Spleen (tissue), 11 donors: Measurements from ENCODE around the gene WDR17. TPM values are rescaled to one million over a fixed set of nuclear protein-coding genes. Genes with fewer than 3 reads are reported as not detected.

Source experiments
- DNase-seq: peaks from one replicate; pipeline ENCODE4 v3.0.0-alpha.2; 2020
- H3K27ac ChIP-seq, 8 donors: fragments of 200-600 bp; sonication (generic) in 7 of 8; 1 replicate in 4 of 8; 2 replicates in 4 of 8; pipeline versions ENCODE4 v1.5.0 to v1.8.0; 2016 to 2021; ENCODE audit warnings: inconsistent platforms in 4 of 8, mild to moderate bottlenecking in 4 of 8, moderate library complexity in 1 of 8
- H3K27me3 ChIP-seq, 7 donors: fragments of 200-600 bp; sonication (generic) in 6 of 7; replicated peaks in 1 of 7; 1 replicate in 4 of 7; 2 replicates in 3 of 7; pipeline versions ENCODE4 v1.5.0 to v1.8.0; 2016 to 2021; ENCODE audit warnings: inconsistent platforms in 3 of 7, mild to moderate bottlenecking in 1 of 7
- H3K36me3 ChIP-seq, 6 donors: fragments of 200-600 bp; sonication (generic) in 5 of 6; 1 replicate in 4 of 6; 2 replicates in 2 of 6; pipeline versions ENCODE4 v1.5.0 to v1.8.0; 2016 to 2021; ENCODE audit warnings: inconsistent platforms in 2 of 6
- H3K4me1 ChIP-seq, 6 donors: fragments of 200-600 bp; sonication (generic) in 5 of 6; 1 replicate in 3 of 6; 2 replicates in 3 of 6; pipeline versions ENCODE4 v1.5.0 to v1.8.0; 2016 to 2021; ENCODE audit warnings: inconsistent platforms in 3 of 6
- H3K4me3 ChIP-seq, 8 donors: fragments of 200-600 bp; sonication (generic) in 7 of 8; 1 replicate in 4 of 8; 2 replicates in 4 of 8; pipeline versions ENCODE4 v1.5.0 to v1.8.0; 2016 to 2021; ENCODE audit warnings: inconsistent platforms in 4 of 8, mild to moderate bottlenecking in 4 of 8, moderate library complexity in 2 of 8
- H3K9me3 ChIP-seq, 8 donors: fragments of 200-600 bp; sonication (generic) in 7 of 8; 1 replicate in 4 of 8; 2 replicates in 4 of 8; pipeline versions ENCODE4 v1.5.0 to v1.8.0; 2016 to 2021; ENCODE audit warnings: inconsistent platforms in 4 of 8
- POLR2A ChIP-seq, 3 donors: fragments of 450-650 bp; IDR thresholded peaks; one replicate each; pipeline ENCODE4 v1.5.1; 2017; ENCODE audit warnings: antibody characterized with exemption in 3 of 3, mild to moderate bottlenecking in 1 of 3
- POLR2AphosphoS5 ChIP-seq, 3 donors: sonication (generic); formaldehyde crosslinking; IDR thresholded peaks; one replicate each; pipeline ENCODE4 v1.5.1; 2017; ENCODE audit warnings: antibody characterized with exemption in 3 of 3
- WGBS, 5 donors: extraction: QIAGEN DNeasy Blood & Tissue Kit in 3 of 5; methylation state at CpG; one replicate each; pipeline versions ENCODE4 v1.1.5 to v1.1.7; 2013 to 2018; 5-methylcytosine and 5-hydroxymethylcytosine counted together
- intact Hi-C: fragments of 100-400 bp; cut with DNase I; formaldehyde crosslinking; loops from one replicate; pipeline ENCODE4 v1.15.0; 2023; ENCODE audit warnings: low total_unique reads
- polyA plus RNA-seq, 3 donors: library from polyadenylated mRNA; stranded (reverse); fragments of 200-250 nt; gene quantifications; one replicate each; pipeline ENCODE4 v1.2.1, GENCODE V29; 2013
- total RNA-seq, 7 donors: library from RNA; depleted of rRNA in 3 of 7; stranded (reverse); fragments of >200 nt in 3 of 7; fragmentation: NEBNext Ultra II Directional in 4 of 7; extraction: Animal tissue kit (Norgen Biotek cat#: 25700) in 4 of 7; gene quantifications; one replicate each; pipeline versions ENCODE4 v1.1.0 to v1.2.1, GENCODE V29; 2016 to 2021
- TF ChIP-seq, protein P1 (sequence below), 11 experiments: fragments of 200-600 bp in 7 of 11; fragments of 450-650 bp in 4 of 11; sonication (generic) in 4 of 11; IDR thresholded peaks in 8 of 11; conservative IDR thresholded peaks in 3 of 11; 1 replicate in 7 of 11; 2 replicates in 4 of 11; pipeline versions ENCODE4 v1.4.0 to v1.8.0; 2016 to 2021; ENCODE audit warnings: antibody characterized with exemption in 11 of 11, inconsistent platforms in 4 of 11, mild to moderate bottlenecking in 1 of 11
- donor health status: healthy with polysubstance abuse.
- donor health status: DM: no; HTN: no; CAD: no; lungs with moderate emphysema.
- donor health status: DM: no; HTN: no; CAD: no.
- donor health status: Bipolar disorder and iron deficiency.
- donor health status: healthy.
- donor health status: DM: no; HTN: no; CAD: no.
- donor health status: DM: yes; HTN: yes; CAD: no.

WDR17 gene
- total and polyA plus RNA-seq, 10 donors = 0.55 to 4.7 (median 2.2) TPM

DNA sequence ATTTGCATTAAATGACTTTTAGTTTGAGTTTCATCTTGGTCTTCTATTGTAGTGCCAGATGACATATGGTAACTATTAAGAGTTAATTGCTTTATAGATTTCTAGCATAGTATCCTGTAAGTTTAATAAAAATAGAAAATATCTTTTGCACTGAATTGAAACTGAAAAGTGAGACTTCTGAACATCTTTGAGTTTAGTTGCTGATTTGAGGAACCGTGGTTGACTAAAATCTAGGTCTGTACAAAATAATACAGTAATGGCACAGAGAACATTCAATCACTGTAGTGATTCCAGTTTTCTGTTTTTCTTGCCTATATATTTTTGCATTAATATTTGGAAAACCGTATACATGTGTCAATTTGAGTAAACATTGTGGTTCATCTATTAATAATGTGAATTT is 69.0 kb downstream of the WDR17 start:
- Histone ChIP-seq H3K36me3 (no peaks in the 10 kb centered on the region), H3K4me1 (no peaks in the 10 kb centered on the region), H3K27me3 (no peaks in the 10 kb centered on the region), H3K4me3 (no peak overlapping the region), H3K9me3 (no peaks in the 10 kb centered on the region), H3K27ac (no peak overlapping the region)
- no peak for DNase-seq
- no peak for TF ChIP-seq POLR2AphosphoS5 (IDR thresholded peaks at IDR 0.05)
- TF ChIP-seq, protein P1, sequence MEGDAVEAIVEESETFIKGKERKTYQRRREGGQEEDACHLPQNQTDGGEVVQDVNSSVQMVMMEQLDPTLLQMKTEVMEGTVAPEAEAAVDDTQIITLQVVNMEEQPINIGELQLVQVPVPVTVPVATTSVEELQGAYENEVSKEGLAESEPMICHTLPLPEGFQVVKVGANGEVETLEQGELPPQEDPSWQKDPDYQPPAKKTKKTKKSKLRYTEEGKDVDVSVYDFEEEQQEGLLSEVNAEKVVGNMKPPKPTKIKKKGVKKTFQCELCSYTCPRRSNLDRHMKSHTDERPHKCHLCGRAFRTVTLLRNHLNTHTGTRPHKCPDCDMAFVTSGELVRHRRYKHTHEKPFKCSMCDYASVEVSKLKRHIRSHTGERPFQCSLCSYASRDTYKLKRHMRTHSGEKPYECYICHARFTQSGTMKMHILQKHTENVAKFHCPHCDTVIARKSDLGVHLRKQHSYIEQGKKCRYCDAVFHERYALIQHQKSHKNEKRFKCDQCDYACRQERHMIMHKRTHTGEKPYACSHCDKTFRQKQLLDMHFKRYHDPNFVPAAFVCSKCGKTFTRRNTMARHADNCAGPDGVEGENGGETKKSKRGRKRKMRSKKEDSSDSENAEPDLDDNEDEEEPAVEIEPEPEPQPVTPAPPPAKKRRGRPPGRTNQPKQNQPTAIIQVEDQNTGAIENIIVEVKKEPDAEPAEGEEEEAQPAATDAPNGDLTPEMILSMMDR (IDR thresholded peaks at IDR 0.05 in 8 of 11, conservative IDR thresholded peaks at IDR 0.05 in 3 of 11) = no peak
- TF ChIP-seq POLR2A (IDR thresholded peaks at IDR 0.05) = no peak
- intact Hi-C loops = no loop called here
- WGBS, 5 donors = 78 to 91% (median 83%) methylated on average over 2 of the region's 2 CpGs

DNA sequence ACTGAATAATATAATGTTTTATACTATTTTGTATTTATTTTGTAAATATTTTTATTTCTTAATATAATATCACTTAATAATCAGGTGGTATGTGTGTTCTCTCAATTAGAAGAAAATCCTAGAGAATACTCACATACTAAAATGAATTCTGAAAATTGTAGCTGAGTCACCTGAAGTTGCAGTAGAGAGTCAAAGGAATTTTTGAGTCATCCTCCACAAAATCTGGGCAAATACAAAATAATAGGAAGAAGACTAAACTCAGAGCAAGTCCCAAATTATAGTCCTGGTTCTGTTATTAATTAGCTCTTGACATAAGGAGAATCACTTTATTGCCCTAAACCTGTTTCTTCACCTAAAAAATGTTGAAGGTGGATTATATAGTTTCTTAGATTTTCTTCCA is 72.0 kb downstream of the WDR17 start:
- H3K36me3 ChIP-seq = no peaks in the 10 kb centered on the region
- no peaks in the 10 kb centered on the region for H3K4me1 ChIP-seq
- H3K27ac ChIP-seq = no peak overlapping the region
- no peaks in the 10 kb centered on the region for H3K27me3 ChIP-seq
- no peak for DNase-seq
- H3K9me3 ChIP-seq = no peaks in the 10 kb centered on the region
- intact Hi-C loops = no loop called here
- no peak overlapping the region for H3K4me3 ChIP-seq
- no peak for TF ChIP-seq POLR2A (IDR thresholded peaks at IDR 0.05)
- TF ChIP-seq, protein P1 (IDR thresholded peaks at IDR 0.05 in 8 of 11, conservative IDR thresholded peaks at IDR 0.05 in 3 of 11) = no peak
- no peak for TF ChIP-seq POLR2AphosphoS5 (IDR thresholded peaks at IDR 0.05)

DNA sequence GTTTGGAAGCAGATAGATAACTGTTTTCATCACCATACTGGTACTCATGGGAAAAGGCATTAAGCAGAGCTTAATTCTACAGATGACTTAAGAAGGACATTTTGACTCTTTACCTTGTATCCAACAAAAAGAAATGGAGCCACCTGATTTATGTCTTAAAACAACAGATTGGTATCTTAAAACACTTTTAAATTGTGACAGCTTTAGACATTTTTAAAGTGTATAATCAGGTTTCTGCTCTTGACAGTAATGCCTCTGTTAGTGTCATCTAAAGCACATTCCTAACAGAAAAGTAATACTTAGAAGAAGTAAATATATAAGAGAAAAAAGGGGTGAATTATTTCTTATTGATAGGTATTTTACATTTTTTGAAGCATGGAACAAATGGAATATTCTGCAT is 73.9 kb downstream of the WDR17 start:
- intact Hi-C loops = no loop called here
- Histone ChIP-seq H3K4me3 (no peak overlapping the region), H3K4me1 (no peaks in the 10 kb centered on the region), H3K27me3 (no peaks in the 10 kb centered on the region), H3K36me3 (no peaks in the 10 kb centered on the region), H3K27ac (no peak overlapping the region), H3K9me3 (no peaks in the 10 kb centered on the region)
- DNase-seq = no peak
- no peak for TF ChIP-seq POLR2A (IDR thresholded peaks at IDR 0.05)
- TF ChIP-seq, protein P1 (IDR thresholded peaks at IDR 0.05 in 8 of 11, conservative IDR thresholded peaks at IDR 0.05 in 3 of 11) = no peak
- no peak for TF ChIP-seq POLR2AphosphoS5 (IDR thresholded peaks at IDR 0.05)

DNA sequence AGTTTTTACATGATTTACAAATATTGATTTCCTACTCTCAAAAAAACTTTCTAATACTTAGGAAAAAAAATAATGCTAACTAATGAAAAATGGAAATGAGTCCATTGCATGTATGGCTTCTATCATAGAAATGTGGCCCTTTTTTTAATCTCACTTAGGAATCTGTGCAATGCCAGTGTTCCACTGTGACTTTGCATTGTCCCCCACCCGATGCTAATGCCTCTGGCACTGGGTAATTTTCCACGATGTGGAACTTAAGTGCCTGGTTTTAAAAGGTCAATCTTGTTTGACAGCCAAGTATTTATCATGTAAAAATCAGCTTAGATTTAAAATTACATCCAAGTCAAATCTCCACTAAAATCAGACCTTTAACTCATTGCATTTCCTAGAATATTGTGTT is 76.6 kb downstream of the WDR17 start:
- Histone ChIP-seq H3K36me3 (no peaks in the 10 kb centered on the region), H3K27me3 (no peaks in the 10 kb centered on the region), H3K4me1 (no peaks in the 10 kb centered on the region), H3K4me3 (no peak overlapping the region), H3K9me3 (no peaks in the 10 kb centered on the region), H3K27ac (no peak overlapping the region)
- intact Hi-C loops = no loop called here
- WGBS, 5 donors = 56 to 80% (median 77%) methylated on average over 2 of the region's 2 CpGs
- TF ChIP-seq POLR2AphosphoS5 (IDR thresholded peaks at IDR 0.05) (no peak), POLR2A (IDR thresholded peaks at IDR 0.05) (no peak)
- TF ChIP-seq, protein P1 (IDR thresholded peaks at IDR 0.05 in 8 of 11, conservative IDR thresholded peaks at IDR 0.05 in 3 of 11) = no peak
- DNase-seq = no peak
